ENCODE results near the gene GPBP1.
"Not testable (repeated sequence)": the region's sequence is repeated elsewhere in the genome, so short reads cannot be mapped to it uniquely, and the experiment has no call there.

The GPBP1 gene

GRCh38 chr5:57173319-57174127 is at the start of gene GPBP1:
Gene GPBP1, plus strand, starts transcription at chr5:57174059. Its CDS starts 40,072 bp downstream, at chr5:57214131.
- peak; percentile 99 for DNase-seq (ENCODE audit: low read depth in 2 of 2)

- DNase-seq (ENCODE audit: low read depth in 2 of 2), result no peak
Observed at GRCh38 chr5:57128325-57128724, 45.5 kb upstream of the GPBP1 start.

- DNase-seq (ENCODE audit: low read depth in 2 of 2), result no peak
Observed at GRCh38 chr5:57133574-57133973, 40.3 kb upstream of the GPBP1 start.

- DNase-seq (ENCODE audit: low read depth in 2 of 2), result no peak
Observed at GRCh38 chr5:57137401-57137800, 36.5 kb upstream of the GPBP1 start.

GRCh38 chr5:57152316-57152715 is 21.5 kb upstream of the GPBP1 start:
- no peak for DNase-seq (ENCODE audit: low read depth in 2 of 2)

- DNase-seq (ENCODE audit: low read depth in 2 of 2), result no peak
Observed at GRCh38 chr5:57155033-57155432, 18.8 kb upstream of the GPBP1 start.

GRCh38 chr5:57157131-57157530 is 16.7 kb upstream of the GPBP1 start:
- no peak for DNase-seq (ENCODE audit: low read depth in 2 of 2)

- DNase-seq (ENCODE audit: low read depth in 2 of 2), result no peak
Observed at GRCh38 chr5:57157666-57158065, 16.2 kb upstream of the GPBP1 start.

GRCh38 chr5:57163553-57164006 is 10.3 kb upstream of the GPBP1 start:
- no peak for DNase-seq (ENCODE audit: low read depth in 2 of 2)

GRCh38 chr5:57164124-57164523 is 9.7 kb upstream of the GPBP1 start:
- no peak for DNase-seq (ENCODE audit: low read depth in 2 of 2)

- not testable (repeated sequence) for DNase-seq (ENCODE audit: low read depth in 2 of 2)
Observed at GRCh38 chr5:57165171-57165570, 8.7 kb upstream of the GPBP1 start.

- DNase-seq (ENCODE audit: low read depth in 2 of 2), result no peak
Observed at GRCh38 chr5:57166276-57166675, 7.6 kb upstream of the GPBP1 start.

GRCh38 chr5:57167201-57167600 is 6.7 kb upstream of the GPBP1 start:
- DNase-seq (ENCODE audit: low read depth in 2 of 2), result no peak

- not testable (repeated sequence) for DNase-seq (ENCODE audit: low read depth in 2 of 2)
Observed at GRCh38 chr5:57170116-57170515, 3.7 kb upstream of the GPBP1 start.

GRCh38 chr5:57171816-57172465 is 1.9 kb upstream of the GPBP1 start:
- DNase-seq (ENCODE audit: low read depth in 2 of 2), result no peak

- no peak for DNase-seq (ENCODE audit: low read depth in 2 of 2)
Observed at GRCh38 chr5:57172466-57173318, 1.2 kb upstream of the GPBP1 start.

- no peak for DNase-seq (ENCODE audit: low read depth in 2 of 2)
Observed at GRCh38 chr5:57174128-57174889, 450 bp downstream of the GPBP1 start.

- DNase-seq (ENCODE audit: low read depth in 2 of 2), result no peak
Observed at GRCh38 chr5:57174890-57175510, 1.1 kb downstream of the GPBP1 start.

- no peak for DNase-seq (ENCODE audit: low read depth in 2 of 2)
Observed at GRCh38 chr5:57175551-57176309, 1.9 kb downstream of the GPBP1 start.

GRCh38 chr5:57176350-57176857 is 2.5 kb downstream of the GPBP1 start:
- DNase-seq (ENCODE audit: low read depth in 2 of 2), result peak; percentile 16 to 28

Measured in fibroblast of skin of left quadriceps (primary cell).